Bronchial epithelial cell (primary cell): ENCODE measurements around the gene CALML5. TPM values are rescaled to one million over a fixed set of nuclear protein-coding genes. Genes with fewer than 3 reads are reported as not detected.

Source experiments
- DNase-seq: peaks from one replicate; pipeline ENCODE4 v3.0.0-alpha.2; 2010; ENCODE audit warnings: low read depth
- FAIRE-seq: peaks from 2 replicates; lab custom pipeline; 2011; peaks lifted over from hg19 to GRCh38; lab: Jason Lieb, UNC
- H3K27me3 ChIP-seq: 2 replicates; pipeline ENCODE4 v1.5.1; 2011; ENCODE audit warnings: low read length; ENCODE audit not compliant: control insufficient read depth, insufficient read depth
- H3K36me3 ChIP-seq: 2 replicates; pipeline ENCODE4 v1.5.1; 2011; ENCODE audit warnings: low read length; ENCODE audit not compliant: control insufficient read depth, insufficient read depth
- H3K4me3 ChIP-seq: 2 replicates; pipeline ENCODE4 v1.5.1; 2011; ENCODE audit warnings: mild to moderate bottlenecking, low read depth, low read length, control low read depth
- CTCF ChIP-seq: IDR thresholded peaks from 2 replicates; pipeline ENCODE4 v1.5.1; 2011; ENCODE audit warnings: mild to moderate bottlenecking, moderate library complexity, low read length, control low read depth, inconsistent platforms; ENCODE audit not compliant: insufficient read depth, severe bottlenecking
- total RNA-seq: library from RNA; depleted of rRNA; stranded (reverse); fragments of >200 nt; gene quantifications from 2 replicates; pipeline ENCODE4 v1.2.1, GENCODE V29; 2014

Gene CALML5
- total RNA-seq, 1 donor from 2014 or later: 0.79 TPM

- DNase-seq (no peak), FAIRE-seq (no peak)
- no peak for TF ChIP-seq CTCF
- Histone ChIP-seq H3K4me3 (no peak overlapping the region), H3K27me3 (no peaks in the 10 kb centered on the region), H3K36me3 (no peaks in the 10 kb centered on the region)
Measured at GRCh38 chr10:5540080-5540479, 40.7 kb upstream of the CALML5 start.

- Histone ChIP-seq H3K27me3 (no peaks in the 10 kb centered on the region), H3K36me3 (no peaks in the 10 kb centered on the region), H3K4me3 (no peak overlapping the region)
- no peak for TF ChIP-seq CTCF
- DNase-seq (peak; percentile 93), FAIRE-seq (no peak)
Measured at GRCh38 chr10:5538892-5539651, 39.7 kb upstream of the CALML5 start.

GRCh38 chr10:5538446-5538845 lies 39.1 kb upstream of the CALML5 start:
- H3K27me3 ChIP-seq: no peaks in the 10 kb centered on the region
- peak; percentile 80 for DNase-seq
- no peak overlapping the region for H3K4me3 ChIP-seq
- peak; percentile 50 for FAIRE-seq
- no peak for TF ChIP-seq CTCF
- no peaks in the 10 kb centered on the region for H3K36me3 ChIP-seq

- Histone ChIP-seq H3K27me3 (no peaks in the 10 kb centered on the region), H3K36me3 (no peaks in the 10 kb centered on the region), H3K4me3 (no peak overlapping the region)
- no peak for TF ChIP-seq CTCF
- FAIRE-seq (no peak), DNase-seq (no peak)
Measured at GRCh38 chr10:5537684-5538083, 38.3 kb upstream of the CALML5 start.

GRCh38 chr10:5536486-5537081 lies 37.2 kb upstream of the CALML5 start:
- DNase-seq (no peak), FAIRE-seq (peak; percentile 28)
- Histone ChIP-seq H3K36me3 (no peaks in the 10 kb centered on the region), H3K4me3 (no peak overlapping the region), H3K27me3 (no peaks in the 10 kb centered on the region)
- TF ChIP-seq CTCF: no peak
